ENCODE measurements around the gene C2orf68. TPM values are rescaled to one million over a fixed set of nuclear protein-coding genes. Genes with fewer than 3 reads are reported as not detected.

Gene C2orf68
- total and polyA plus RNA-seq, 2 of the 13 experiments (the other 11 are each of a cell fraction or from before 2014, with no cell fraction given) = 47.1 to 77.4 TPM

GRCh38 chr2:85650456-85650855 lies 38.6 kb upstream of the C2orf68 start:
- intact Hi-C loops (cut with micrococcal nuclease; ENCODE audit: unreplicated experiment) (no loop called here), in situ Hi-C loops (cut with HindIII; ENCODE audit: extremely low pct_ligation_motif_present, low pct_unique_long_range_greater_than_20kb) (no loop called here)
- DNase-seq (ENCODE audit: low spot score) = no peak
- no peaks in the 10 kb centered on the region for H3K79me2 ChIP-seq (ENCODE audit: insufficient read depth, low read length)
- no peak for FAIRE-seq
- H3K36me3 ChIP-seq (replicated peaks in 1 of 2; ENCODE audit: control insufficient read depth in 1 of 2, insufficient read depth in 2 of 2, low read length in 2 of 2) = peaks cover 25 to 70% of the 10 kb centered on the region in 2 experiments
- no peaks in the 10 kb centered on the region for H3K4me1 ChIP-seq (ENCODE audit: insufficient read depth, low read length)
- H3K27me3 ChIP-seq (ENCODE audit: control insufficient read depth in 1 of 2, insufficient read depth in 2 of 2, low read length in 2 of 2) = no peaks in the 10 kb centered on the region
- BruUV-seq (replicated peaks) = no TSS peak
- H3K4me3 ChIP-seq (replicated peaks in 1 of 3; ENCODE audit: insufficient read depth in 1 of 3, low read depth in 2 of 3, low read length in 3 of 3) = no peak overlapping the region
- H3K9ac ChIP-seq (ENCODE audit: insufficient read depth, low read depth, low read length) = no peak overlapping the region
- H3K4me2 ChIP-seq (ENCODE audit: low read depth, low read length) = no peak overlapping the region
- H2AFZ ChIP-seq (ENCODE audit: low read length) = no peak overlapping the region
- no peak for ATAC-seq
- H3K9me3 ChIP-seq (ENCODE audit: low read length) = no peaks in the 10 kb centered on the region
- no peaks in the 10 kb centered on the region for H4K20me1 ChIP-seq (ENCODE audit: insufficient read depth, low read length)
- ChIA-PET POLR2A (no interaction called here), CTCF (ENCODE audit: low intra/inter-chr PET ratio, low total read pairs) (no interaction called here)
- WGBS (ENCODE audit: low lambda C conversion rate) = 95% methylated on average over 4 of the region's 4 CpGs
- TF ChIP-seq ZNF691 (CRISPR knock-in tag; IDR thresholded peaks at IDR 0.05; ENCODE audit: borderline replicate concordance, low read depth) (no peak), RAD51 (IDR thresholded peaks at IDR 0.05; ENCODE audit: borderline replicate concordance) (no peak), ZNF121 (CRISPR knock-in tag; IDR thresholded peaks at IDR 0.05) (peak; percentile 79), TEAD3 (CRISPR knock-in tag; optimal IDR thresholded peaks at IDR 0.05; ENCODE audit: borderline replicate concordance) (no peak)
- no peak overlapping the region for H3K27ac ChIP-seq (ENCODE audit: extremely low read length, insufficient read depth, low read length)

GRCh38 chr2:85649201-85650190 lies 37.6 kb upstream of the C2orf68 start:
- Histone ChIP-seq H3K4me1 (ENCODE audit: insufficient read depth, low read length) (no peaks in the 10 kb centered on the region), H3K27ac (ENCODE audit: extremely low read length, insufficient read depth, low read length) (no peak overlapping the region), H3K79me2 (ENCODE audit: insufficient read depth, low read length) (no peaks in the 10 kb centered on the region), H3K36me3 (replicated peaks in 1 of 2; ENCODE audit: control insufficient read depth in 1 of 2, insufficient read depth in 2 of 2, low read length in 2 of 2) (peaks cover 31 to 79% of the 10 kb centered on the region in 2 experiments), H3K27me3 (ENCODE audit: control insufficient read depth in 1 of 2, insufficient read depth in 2 of 2, low read length in 2 of 2) (no peaks in the 10 kb centered on the region), H3K9ac (ENCODE audit: insufficient read depth, low read depth, low read length) (no peak overlapping the region), H2AFZ (ENCODE audit: low read length) (no peak overlapping the region), H3K4me3 (replicated peaks in 1 of 3; ENCODE audit: insufficient read depth in 1 of 3, low read depth in 2 of 3, low read length in 3 of 3) (no peak overlapping the region), H3K9me3 (ENCODE audit: low read length) (no peaks in the 10 kb centered on the region), H4K20me1 (ENCODE audit: insufficient read depth, low read length) (no peaks in the 10 kb centered on the region), H3K4me2 (ENCODE audit: low read depth, low read length) (no peak overlapping the region)
- BruUV-seq (replicated peaks) = TSS peak; percentile 29
- FAIRE-seq (no peak), ATAC-seq (no peak), DNase-seq (ENCODE audit: low spot score) (no peak)
- TF ChIP-seq SATB2 (CRISPR knock-in tag; IDR thresholded peaks at IDR 0.05) (no peak), EED (CRISPR knock-in tag; IDR thresholded peaks at IDR 0.05) (no peak), KAT2B (IDR thresholded peaks at IDR 0.05; ENCODE audit: borderline replicate concordance, low read depth, low read length) (no peak)
- CTCF ChIA-PET (ENCODE audit: low intra/inter-chr PET ratio, low total read pairs) = no interaction called here
- 94% methylated on average over 9 of the region's 9 CpGs for WGBS (ENCODE audit: low lambda C conversion rate)
- in situ Hi-C loops (cut with HindIII; ENCODE audit: extremely low pct_ligation_motif_present, low pct_unique_long_range_greater_than_20kb) (no loop called here), intact Hi-C loops (cut with micrococcal nuclease; ENCODE audit: unreplicated experiment) (no loop called here)
- POLR2A ChIA-PET = no interaction called here
